ENCODE data around the gene TCHP.

DNA sequence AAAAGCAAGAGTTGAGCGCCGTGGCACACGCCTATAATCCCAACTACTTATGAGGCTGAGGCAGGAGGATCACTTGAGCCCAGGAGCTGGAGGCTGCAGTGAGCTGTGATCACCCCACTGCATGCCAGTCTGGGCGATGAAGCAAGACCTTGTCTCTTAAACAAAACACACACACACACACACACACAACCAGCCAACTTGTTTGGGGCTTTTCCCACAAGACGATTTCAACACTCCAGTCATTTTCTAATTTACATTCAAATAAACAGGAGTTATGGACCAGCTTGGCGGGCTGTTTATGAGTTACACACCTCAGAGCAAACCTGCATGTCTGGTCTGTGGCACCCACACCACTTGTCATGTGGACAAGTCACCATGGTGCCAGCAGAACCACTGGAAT is 26.4 kb upstream of the TCHP start:
- no peak for TF ChIP-seq EZH2phosphoT487 (conservative IDR thresholded peaks at IDR 0.05; ENCODE audit: low read length)
- TF ChIP-seq, protein P1, sequence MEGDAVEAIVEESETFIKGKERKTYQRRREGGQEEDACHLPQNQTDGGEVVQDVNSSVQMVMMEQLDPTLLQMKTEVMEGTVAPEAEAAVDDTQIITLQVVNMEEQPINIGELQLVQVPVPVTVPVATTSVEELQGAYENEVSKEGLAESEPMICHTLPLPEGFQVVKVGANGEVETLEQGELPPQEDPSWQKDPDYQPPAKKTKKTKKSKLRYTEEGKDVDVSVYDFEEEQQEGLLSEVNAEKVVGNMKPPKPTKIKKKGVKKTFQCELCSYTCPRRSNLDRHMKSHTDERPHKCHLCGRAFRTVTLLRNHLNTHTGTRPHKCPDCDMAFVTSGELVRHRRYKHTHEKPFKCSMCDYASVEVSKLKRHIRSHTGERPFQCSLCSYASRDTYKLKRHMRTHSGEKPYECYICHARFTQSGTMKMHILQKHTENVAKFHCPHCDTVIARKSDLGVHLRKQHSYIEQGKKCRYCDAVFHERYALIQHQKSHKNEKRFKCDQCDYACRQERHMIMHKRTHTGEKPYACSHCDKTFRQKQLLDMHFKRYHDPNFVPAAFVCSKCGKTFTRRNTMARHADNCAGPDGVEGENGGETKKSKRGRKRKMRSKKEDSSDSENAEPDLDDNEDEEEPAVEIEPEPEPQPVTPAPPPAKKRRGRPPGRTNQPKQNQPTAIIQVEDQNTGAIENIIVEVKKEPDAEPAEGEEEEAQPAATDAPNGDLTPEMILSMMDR (IDR thresholded peaks at IDR 0.05; ENCODE audit: insufficient read depth, low read length, poor library complexity, severe bottlenecking), result no peak
